ENCODE measurements around the gene LCN15. TPM values are rescaled to one million over a fixed set of nuclear protein-coding genes. Genes with fewer than 3 reads are reported as not detected.

The LCN15 gene
- total and polyA plus RNA-seq, 10 donors, result 0.35 TPM; not detected in 9

DNA sequence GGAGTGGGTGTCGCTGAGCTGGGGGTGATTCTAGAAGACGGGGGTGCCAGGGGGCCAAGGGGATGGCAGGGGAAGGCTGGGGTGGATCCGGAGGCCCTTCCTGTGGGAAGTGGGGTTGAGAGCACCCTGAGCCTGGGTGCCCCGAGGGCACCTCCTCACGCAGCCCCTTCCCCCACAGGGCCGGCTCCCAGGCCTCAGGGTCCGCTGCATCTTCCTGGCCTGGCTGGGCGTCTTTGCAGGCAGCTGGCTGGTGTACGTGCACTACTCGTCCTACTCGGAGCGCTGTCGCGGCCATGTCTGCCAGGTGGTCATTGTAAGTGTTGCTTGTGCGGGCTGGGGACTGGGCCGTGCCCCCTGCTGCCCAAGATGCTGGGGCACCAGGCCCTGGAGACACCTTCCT lies 46.9 kb downstream of the LCN15 start:
- H3K4me3 ChIP-seq, result no peak overlapping the region
- H3K27me3 ChIP-seq (replicated peaks in 1 of 7), result peaks cover 0 to 40% (median 25%) of the 10 kb centered on the region in 7 donors
- intact Hi-C loops (cut with DNase I; ENCODE audit: low total_unique reads), result no loop called here
- H3K4me1 ChIP-seq, result peaks cover 24 to 77% (median 67%) of the 10 kb centered on the region in 6 donors
- 69 to 91% (median 83%) methylated on average over 9 to 16 of the region's 16 CpGs for WGBS, 5 donors
- H3K9me3 ChIP-seq, result no peaks in the 10 kb centered on the region
- H3K36me3 ChIP-seq, result peaks cover 0 to 21% (median 13%) of the 10 kb centered on the region in 6 donors
- TF ChIP-seq, protein P1, sequence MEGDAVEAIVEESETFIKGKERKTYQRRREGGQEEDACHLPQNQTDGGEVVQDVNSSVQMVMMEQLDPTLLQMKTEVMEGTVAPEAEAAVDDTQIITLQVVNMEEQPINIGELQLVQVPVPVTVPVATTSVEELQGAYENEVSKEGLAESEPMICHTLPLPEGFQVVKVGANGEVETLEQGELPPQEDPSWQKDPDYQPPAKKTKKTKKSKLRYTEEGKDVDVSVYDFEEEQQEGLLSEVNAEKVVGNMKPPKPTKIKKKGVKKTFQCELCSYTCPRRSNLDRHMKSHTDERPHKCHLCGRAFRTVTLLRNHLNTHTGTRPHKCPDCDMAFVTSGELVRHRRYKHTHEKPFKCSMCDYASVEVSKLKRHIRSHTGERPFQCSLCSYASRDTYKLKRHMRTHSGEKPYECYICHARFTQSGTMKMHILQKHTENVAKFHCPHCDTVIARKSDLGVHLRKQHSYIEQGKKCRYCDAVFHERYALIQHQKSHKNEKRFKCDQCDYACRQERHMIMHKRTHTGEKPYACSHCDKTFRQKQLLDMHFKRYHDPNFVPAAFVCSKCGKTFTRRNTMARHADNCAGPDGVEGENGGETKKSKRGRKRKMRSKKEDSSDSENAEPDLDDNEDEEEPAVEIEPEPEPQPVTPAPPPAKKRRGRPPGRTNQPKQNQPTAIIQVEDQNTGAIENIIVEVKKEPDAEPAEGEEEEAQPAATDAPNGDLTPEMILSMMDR (IDR thresholded peaks at IDR 0.05 in 8 of 11, conservative IDR thresholded peaks at IDR 0.05 in 3 of 11), result no peak
- TF ChIP-seq POLR2AphosphoS5 (IDR thresholded peaks at IDR 0.05), result peak in 1 of 3 donors; percentile 17
- H3K27ac ChIP-seq, result no peak overlapping the region
- no peak for DNase-seq

DNA sequence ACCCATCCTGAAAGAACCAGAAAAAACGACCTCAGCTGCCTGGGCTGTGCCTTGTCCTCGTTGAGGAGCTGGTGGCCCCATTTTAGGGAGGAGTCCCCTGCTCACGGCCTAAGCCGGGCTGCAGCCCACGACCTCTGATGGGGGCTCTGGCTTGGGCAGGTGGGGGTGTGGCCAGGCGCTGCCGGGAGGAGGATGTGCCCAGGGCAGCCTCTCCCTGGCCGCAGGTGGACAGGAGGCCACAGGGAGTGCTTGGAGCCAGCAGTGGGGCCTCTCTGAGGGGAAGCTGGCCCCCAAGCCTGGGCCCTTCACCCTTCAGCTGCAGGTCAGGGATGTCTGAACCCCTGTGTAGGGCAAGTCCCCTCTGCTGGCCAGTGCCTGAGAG lies 49.4 kb downstream of the LCN15 start:
- H3K9me3 ChIP-seq, result no peaks in the 10 kb centered on the region
- H3K4me1 ChIP-seq, result peaks cover 30 to 62% (median 52%) of the 10 kb centered on the region in 6 donors
- H3K36me3 ChIP-seq, result no peaks in the 10 kb centered on the region
- peak overlapping the region in 1 of 8 donors; percentile 73 for H3K4me3 ChIP-seq
- peak; percentile 79 for DNase-seq
- TF ChIP-seq POLR2AphosphoS5 (IDR thresholded peaks at IDR 0.05) (no peak), POLR2A (IDR thresholded peaks at IDR 0.05) (no peak)
- TF ChIP-seq, protein P1 (IDR thresholded peaks at IDR 0.05 in 8 of 11, conservative IDR thresholded peaks at IDR 0.05 in 3 of 11), result no peak
- intact Hi-C loops (cut with DNase I; ENCODE audit: low total_unique reads), result no loop called here
- H3K27ac ChIP-seq, result peak overlapping the region; percentile 23 to 80 (median 65)
- 14 to 48% (median 30%) methylated on average over 6 to 8 of the region's 8 CpGs for WGBS, 5 donors
- peaks cover 0 to 64% (median 33%) of the 10 kb centered on the region in 7 donors for H3K27me3 ChIP-seq (replicated peaks in 1 of 7)

DNA sequence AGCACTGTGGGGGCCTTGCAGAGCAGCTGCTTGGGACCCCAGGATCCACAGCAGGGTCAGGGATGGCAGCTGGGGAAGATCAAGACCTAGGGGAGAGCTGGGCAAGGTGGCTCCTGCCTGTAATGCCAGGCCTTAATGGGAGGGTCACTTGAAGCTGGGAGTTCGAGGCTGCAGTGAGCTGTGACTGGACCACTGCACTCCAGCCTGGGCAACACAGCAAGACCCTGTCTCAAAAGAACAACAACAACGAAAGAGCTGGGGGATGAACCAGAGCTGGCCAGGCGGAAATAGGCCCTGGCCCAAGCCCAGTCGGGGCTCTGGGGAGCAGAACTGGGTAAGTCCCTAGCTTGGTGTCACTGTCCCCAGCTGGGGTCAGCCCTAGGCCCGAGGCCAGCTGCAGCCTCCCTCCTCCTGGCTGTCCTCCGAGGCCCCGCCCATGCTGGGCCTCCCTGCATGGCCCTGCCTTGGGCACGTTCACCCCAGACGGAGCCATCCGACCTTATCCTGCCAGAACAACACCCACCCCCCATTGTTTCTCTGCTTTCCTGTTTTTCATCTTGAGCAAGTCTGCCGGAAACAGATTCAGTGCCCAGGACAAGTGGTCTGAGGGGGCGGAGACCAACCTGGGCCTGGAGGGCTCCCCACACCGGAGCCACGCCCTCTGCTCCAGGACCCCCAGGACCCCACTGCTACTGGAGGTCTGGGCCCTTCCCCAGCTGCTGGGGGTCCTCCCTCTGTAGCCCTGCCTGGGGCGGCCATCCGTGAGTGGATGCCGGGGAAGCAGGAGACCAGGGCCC lies 50.0 kb downstream of the LCN15 start:
- no peak for TF ChIP-seq POLR2A (IDR thresholded peaks at IDR 0.05)
- TF ChIP-seq, protein P1 (IDR thresholded peaks at IDR 0.05 in 8 of 11, conservative IDR thresholded peaks at IDR 0.05 in 3 of 11), result no peak
- peak; percentile 65 to 75 (median 72) for TF ChIP-seq POLR2AphosphoS5 (IDR thresholded peaks at IDR 0.05)
- Histone ChIP-seq H3K4me1 (peaks cover 30 to 56% (median 46%) of the 10 kb centered on the region in 6 donors), H3K9me3 (no peaks in the 10 kb centered on the region), H3K36me3 (no peaks in the 10 kb centered on the region), H3K4me3 (peak overlapping the region in 3 of 8 donors; percentile 39 to 73 (median 42)), H3K27me3 (replicated peaks in 1 of 7) (peaks cover 0 to 69% (median 33%) of the 10 kb centered on the region in 7 donors), H3K27ac (peak overlapping the region; percentile 23 to 80 (median 65))
- DNase-seq, result peak; percentile 86
- WGBS, 5 donors, result 9 to 30% (median 21%) methylated on average over 12 to 17 of the region's 17 CpGs
- intact Hi-C loops (cut with DNase I; ENCODE audit: low total_unique reads), result no loop called here

DNA sequence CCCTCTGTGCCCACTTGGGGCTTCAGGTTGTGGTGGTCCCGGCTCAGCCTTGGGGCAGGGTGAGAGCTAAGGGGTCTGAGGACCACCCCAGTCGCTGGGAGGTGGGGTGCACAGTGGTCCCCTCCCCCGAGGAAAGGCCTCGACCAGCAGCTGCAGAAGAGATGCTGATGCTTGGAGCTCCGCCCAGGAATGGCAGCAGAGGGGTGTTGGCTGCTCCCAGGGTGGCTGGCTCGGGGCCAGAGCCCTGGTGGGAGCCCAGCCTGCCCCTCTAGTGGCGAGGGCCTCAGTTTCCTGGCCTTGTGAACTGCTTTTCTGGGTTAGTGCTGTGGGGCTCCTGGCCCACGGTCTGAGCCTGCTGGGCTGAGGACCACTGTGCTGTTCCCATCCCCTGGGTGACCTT lies 50.8 kb downstream of the LCN15 start:
- peak overlapping the region in 6 of 8 donors; percentile 37 to 73 (median 40) for H3K4me3 ChIP-seq
- intact Hi-C loops (cut with DNase I; ENCODE audit: low total_unique reads), result no loop called here
- TF ChIP-seq, protein P1 (IDR thresholded peaks at IDR 0.05 in 8 of 11, conservative IDR thresholded peaks at IDR 0.05 in 3 of 11), result no peak
- TF ChIP-seq POLR2A (IDR thresholded peaks at IDR 0.05) (no peak), POLR2AphosphoS5 (IDR thresholded peaks at IDR 0.05) (no peak)
- H3K4me1 ChIP-seq, result peaks cover 27 to 49% (median 39%) of the 10 kb centered on the region in 6 donors
- DNase-seq, result no peak
- H3K9me3 ChIP-seq, result no peaks in the 10 kb centered on the region
- peaks cover 0 to 69% (median 33%) of the 10 kb centered on the region in 7 donors for H3K27me3 ChIP-seq (replicated peaks in 1 of 7)
- H3K36me3 ChIP-seq, result no peaks in the 10 kb centered on the region
- peak overlapping the region in 6 of 8 donors; percentile 62 to 80 (median 67) for H3K27ac ChIP-seq
- 5 to 33% (median 18%) methylated on average over 3 to 8 of the region's 8 CpGs for WGBS, 5 donors
